SK-N-MC (cell line): ENCODE data around the gene TP53RK.
A peak's percentile ranks its signal among the peaks of the same experiment; 100 is the strongest.

ENCODE experiments used
- DNase-seq: peaks from one replicate; pipeline ENCODE4 v3.0.0-alpha.2; 2011; ENCODE audit warnings: low read depth, low spot score
- H3K27ac ChIP-seq: fragments of 200-600 bp; sonication (generic); 2 replicates; pipeline ENCODE4 v1.5.1; 2016; ENCODE audit warnings: mixed run types
- H3K36me3 ChIP-seq: fragments of 200-600 bp; sonication (generic); 2 replicates; pipeline ENCODE4 v1.6.1; 2017; ENCODE audit warnings: antibody characterized with exemption, low read length, mixed read lengths; ENCODE audit not compliant: insufficient read depth
- H3K4me3 ChIP-seq: fragments of 200-600 bp; sonication (generic); 2 replicates; pipeline ENCODE4 v1.5.1; 2016
- H3K9ac ChIP-seq: fragments of 200-600 bp; sonication (generic); 2 replicates; pipeline ENCODE4 v1.8.0; 2017; ENCODE audit warnings: mixed run types, mixed read lengths; ENCODE audit not compliant: insufficient read length
- H3K9me3 ChIP-seq: fragments of 200-600 bp; sonication (generic); 2 replicates; pipeline ENCODE4 v1.6.1; 2017; ENCODE audit warnings: low read depth, mild to moderate bottlenecking, antibody characterized with exemption, low read length, moderate library complexity, mixed read lengths
- EZH2 ChIP-seq: fragments of 200-600 bp; sonication (generic); IDR thresholded peaks from one replicate; pipeline ENCODE4 v1.6.1; 2017; ENCODE audit warnings: antibody characterized with exemption
- FOXP2 ChIP-seq: optimal IDR thresholded peaks from 2 replicates; pipeline ENCODE3; 2011; ENCODE audit warnings: mild to moderate bottlenecking, moderate library complexity; ENCODE audit not compliant: insufficient read depth; ENCODE audit errors: extremely low read length, control extremely low read depth
- POLR2AphosphoS5 ChIP-seq: IDR thresholded peaks from 2 replicates; pipeline ENCODE4 v1.6.1; 2012; ENCODE audit warnings: mild to moderate bottlenecking, low read depth, low read length, borderline replicate concordance

Gene TP53RK

DNA sequence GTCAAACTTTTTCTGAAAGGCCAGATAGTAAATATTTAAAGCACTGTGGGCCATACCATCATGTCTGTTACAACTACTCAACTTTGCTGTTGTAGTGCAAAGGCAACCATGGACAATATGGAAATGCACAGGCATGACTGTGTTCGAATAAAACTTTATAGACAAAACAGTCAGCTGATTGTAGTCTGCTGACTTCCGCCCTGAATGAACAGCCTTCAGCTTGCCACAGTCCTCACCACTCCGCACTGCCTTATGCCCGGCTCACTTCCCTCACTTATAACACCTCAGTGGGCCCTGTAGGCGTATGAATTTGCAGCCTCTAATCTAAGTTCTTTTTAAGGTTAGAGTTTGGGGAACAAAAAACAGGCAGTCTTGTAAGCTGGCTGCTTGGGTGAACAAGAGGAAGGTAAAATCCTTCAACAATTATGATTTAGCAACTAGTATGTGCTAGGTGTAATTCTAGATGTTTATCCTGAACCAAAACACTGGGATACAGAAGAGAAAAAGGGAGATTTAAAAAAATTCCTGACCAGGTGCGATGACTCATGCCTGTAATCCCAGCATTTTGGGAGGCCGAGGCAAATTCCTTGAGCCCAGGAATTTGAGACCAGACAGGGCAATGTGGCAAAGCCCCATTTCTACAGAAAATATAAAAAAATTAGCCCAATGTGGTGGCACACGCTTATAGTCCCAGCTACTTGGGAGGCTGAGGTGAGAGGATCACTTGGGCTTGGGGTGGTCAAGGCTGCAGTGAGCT lies 13.4 kb upstream of the TP53RK start:
- DNase-seq = no peak
- Histone ChIP-seq H3K9me3 (0 out of 2 replicates have a peak, but pooled peaks cover 3% of the 10 kb centered on the region), H3K4me3 (no peak overlapping the region), H3K27ac (no peak overlapping the region), H3K36me3 (no peaks in the 10 kb centered on the region), H3K9ac (no peak overlapping the region)
- no peak for TF ChIP-seq POLR2AphosphoS5
- TF ChIP-seq EZH2 = no peak

DNA sequence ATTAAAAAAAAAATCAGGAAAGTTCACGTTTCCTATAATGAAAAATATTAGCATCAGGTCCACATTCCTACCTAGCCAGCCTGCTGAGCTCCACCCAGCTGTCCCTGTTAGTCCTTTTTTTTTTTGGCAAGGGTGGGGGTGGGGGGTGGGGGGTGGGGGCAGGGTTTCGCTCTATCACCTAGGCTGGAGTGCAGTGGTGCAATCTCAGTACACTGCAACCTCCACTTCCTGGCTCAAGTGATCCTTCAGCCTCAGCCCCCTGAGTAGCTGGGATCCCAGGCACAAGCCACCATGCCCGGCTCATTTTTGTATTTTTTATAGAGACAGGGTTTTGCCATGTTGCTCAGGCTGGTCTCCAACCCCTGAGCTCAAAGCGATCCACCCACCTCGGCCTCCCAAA lies 12.7 kb upstream of the TP53RK start:
- no peaks in the 10 kb centered on the region for H3K36me3 ChIP-seq
- H3K4me3 ChIP-seq = no peak overlapping the region
- H3K9me3 ChIP-seq = 0 out of 2 replicates have a peak, but pooled peaks cover 3% of the 10 kb centered on the region
- TF ChIP-seq FOXP2 (no peak), POLR2AphosphoS5 (no peak), EZH2 (no peak)
- H3K27ac ChIP-seq = no peak overlapping the region
- no peak overlapping the region for H3K9ac ChIP-seq
- no peak for DNase-seq

DNA sequence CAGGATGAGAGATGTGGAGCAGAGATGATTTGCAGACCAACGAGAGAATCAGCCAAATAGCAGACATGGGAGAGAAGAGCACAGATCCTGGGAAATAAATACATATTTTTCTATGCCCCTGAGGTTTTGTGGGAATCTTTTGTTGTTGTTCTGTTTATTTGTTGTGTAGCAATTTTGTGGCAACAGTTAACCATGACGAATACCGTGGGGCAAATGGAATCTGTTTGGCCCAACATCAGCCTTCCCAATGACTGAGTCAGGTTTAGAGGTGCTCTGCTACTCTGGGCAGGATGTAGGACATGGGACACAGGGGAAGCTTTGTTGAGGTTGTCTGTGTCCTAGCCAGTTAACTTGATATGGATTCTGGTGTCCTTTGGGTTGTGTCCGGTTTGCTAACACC lies 12.3 kb upstream of the TP53RK start:
- H3K4me3 ChIP-seq = no peak overlapping the region
- 0 out of 2 replicates have a peak, but pooled peaks cover 3% of the 10 kb centered on the region for H3K9me3 ChIP-seq

DNA sequence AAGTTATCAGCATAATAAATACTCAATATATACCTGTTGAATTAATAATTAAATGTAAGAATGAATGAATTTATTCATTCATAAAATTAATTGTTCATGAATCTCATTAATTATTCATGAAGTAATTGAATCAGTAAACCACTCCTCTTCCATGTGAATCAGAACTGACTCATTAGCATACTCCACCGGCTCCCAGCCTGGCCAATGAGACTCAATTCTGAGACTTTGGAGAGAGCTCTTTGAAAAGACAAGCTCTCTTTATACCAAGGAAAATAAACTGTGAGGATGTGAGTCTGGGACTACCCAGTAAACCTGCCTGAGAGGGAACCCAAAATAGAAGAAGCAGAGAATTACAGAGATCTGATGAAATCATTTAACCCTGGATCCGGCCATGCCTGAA lies 11.8 kb upstream of the TP53RK start:
- no peak for DNase-seq
- H3K9ac ChIP-seq = no peak overlapping the region

More for the DNA sequence above, 12.3 kb upstream of the TP53RK start:
- H3K9ac ChIP-seq = no peak overlapping the region
- no peaks in the 10 kb centered on the region for H3K36me3 ChIP-seq
- DNase-seq = no peak
- H3K27ac ChIP-seq = no peak overlapping the region
- TF ChIP-seq EZH2 = no peak
- TF ChIP-seq FOXP2 = no peak
- no peak for TF ChIP-seq POLR2AphosphoS5

DNA sequence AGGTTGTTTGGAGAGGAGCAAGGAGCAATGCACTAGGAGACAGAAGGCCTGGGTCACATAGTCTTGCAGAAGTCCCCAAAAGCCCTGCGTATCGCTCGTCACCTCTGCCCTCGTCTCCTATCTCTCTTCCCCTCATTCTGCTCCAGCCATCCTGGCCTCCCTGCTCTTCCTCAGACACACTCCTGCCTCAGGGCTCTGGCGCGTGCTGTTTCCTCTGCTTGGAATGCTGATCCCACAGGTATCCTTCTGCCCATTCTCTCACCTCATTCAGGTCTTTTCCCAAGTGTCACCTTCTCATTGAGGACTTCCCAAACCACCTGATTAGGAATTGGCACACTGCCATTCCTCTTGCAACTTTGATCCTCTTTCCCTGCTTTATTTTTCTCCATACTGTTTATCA lies 11.2 kb upstream of the TP53RK start:
- DNase-seq = no peak
- H3K9me3 ChIP-seq = no peaks in the 10 kb centered on the region
- no peak overlapping the region for H3K9ac ChIP-seq

More for the DNA sequence above, 11.8 kb upstream of the TP53RK start:
- no peak overlapping the region for H3K27ac ChIP-seq
- no peak overlapping the region for H3K4me3 ChIP-seq
- no peaks in the 10 kb centered on the region for H3K9me3 ChIP-seq
- H3K36me3 ChIP-seq = no peaks in the 10 kb centered on the region
- no peak for TF ChIP-seq POLR2AphosphoS5
- TF ChIP-seq FOXP2 = no peak
- no peak for TF ChIP-seq EZH2

DNA sequence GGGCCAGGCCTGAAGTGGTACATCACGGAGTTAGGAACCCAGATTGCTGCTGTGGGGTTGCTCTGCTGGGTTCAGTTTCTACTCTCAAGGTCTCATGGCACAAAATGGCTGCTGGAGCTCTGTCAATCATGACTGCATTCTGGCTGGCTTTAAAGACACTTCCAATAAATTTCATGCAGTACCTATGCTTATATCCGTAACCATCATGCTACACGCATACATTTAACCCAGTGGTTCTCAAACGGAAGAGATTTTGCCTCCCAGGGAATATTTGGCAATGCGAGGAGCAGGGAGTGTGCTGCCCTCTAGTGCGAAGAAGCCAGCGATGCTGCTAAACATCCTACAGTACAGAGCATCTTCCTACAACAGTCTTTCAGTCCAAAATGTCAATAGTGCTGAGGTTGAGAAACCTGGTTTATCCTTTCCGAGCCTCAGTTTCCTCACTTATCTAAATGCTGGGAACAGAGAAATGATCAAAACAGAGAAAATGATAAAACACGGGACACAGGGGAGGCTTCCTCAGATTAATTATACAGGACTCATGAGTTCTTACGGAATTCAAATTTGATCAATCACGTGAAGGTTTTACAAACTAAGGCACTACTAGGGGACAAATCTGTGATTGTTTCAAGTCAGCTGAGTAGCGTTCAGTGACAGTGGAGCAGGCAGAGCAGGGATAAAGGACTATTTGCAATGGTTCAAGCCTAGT lies 10.6 kb upstream of the TP53RK start:
- no peak overlapping the region for H3K27ac ChIP-seq
- no peak overlapping the region for H3K9ac ChIP-seq
- no peaks in the 10 kb centered on the region for H3K9me3 ChIP-seq
- H3K36me3 ChIP-seq = no peaks in the 10 kb centered on the region
- no peak overlapping the region for H3K4me3 ChIP-seq
- TF ChIP-seq EZH2 = no peak
- no peak for TF ChIP-seq POLR2AphosphoS5
- no peak for TF ChIP-seq FOXP2
- DNase-seq = no peak

More for the DNA sequence above, 11.2 kb upstream of the TP53RK start:
- H3K36me3 ChIP-seq = no peaks in the 10 kb centered on the region
- no peak overlapping the region for H3K4me3 ChIP-seq
- H3K27ac ChIP-seq = no peak overlapping the region
- TF ChIP-seq EZH2 = no peak
- no peak for TF ChIP-seq POLR2AphosphoS5

DNA sequence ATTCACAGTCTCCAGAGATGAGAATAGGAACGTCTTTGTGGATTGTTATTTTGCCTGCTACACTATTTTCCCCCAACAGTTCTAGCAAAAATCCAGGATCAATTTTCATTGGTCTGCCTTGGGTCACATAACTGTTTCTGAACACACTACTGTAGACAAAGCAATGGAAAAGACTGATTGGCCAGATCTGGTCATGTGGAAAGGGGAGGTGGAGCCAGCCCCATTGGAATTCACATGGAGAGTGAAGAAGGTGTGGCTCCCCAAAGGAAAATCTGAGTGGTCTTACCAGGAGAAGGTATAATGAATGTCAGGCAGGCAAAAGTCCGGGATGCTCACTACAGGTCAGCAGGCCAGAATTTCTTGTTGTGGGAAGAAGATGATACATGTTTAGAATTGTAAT lies 9.5 kb upstream of the TP53RK start:
- H3K4me3 ChIP-seq = no peak overlapping the region
- H3K36me3 ChIP-seq = no peaks in the 10 kb centered on the region
- no peak for DNase-seq
- TF ChIP-seq POLR2AphosphoS5 (no peak), FOXP2 (no peak), EZH2 (no peak)
- no peak overlapping the region for H3K27ac ChIP-seq
- H3K9ac ChIP-seq = no peak overlapping the region
- H3K9me3 ChIP-seq = no peaks in the 10 kb centered on the region

DNA sequence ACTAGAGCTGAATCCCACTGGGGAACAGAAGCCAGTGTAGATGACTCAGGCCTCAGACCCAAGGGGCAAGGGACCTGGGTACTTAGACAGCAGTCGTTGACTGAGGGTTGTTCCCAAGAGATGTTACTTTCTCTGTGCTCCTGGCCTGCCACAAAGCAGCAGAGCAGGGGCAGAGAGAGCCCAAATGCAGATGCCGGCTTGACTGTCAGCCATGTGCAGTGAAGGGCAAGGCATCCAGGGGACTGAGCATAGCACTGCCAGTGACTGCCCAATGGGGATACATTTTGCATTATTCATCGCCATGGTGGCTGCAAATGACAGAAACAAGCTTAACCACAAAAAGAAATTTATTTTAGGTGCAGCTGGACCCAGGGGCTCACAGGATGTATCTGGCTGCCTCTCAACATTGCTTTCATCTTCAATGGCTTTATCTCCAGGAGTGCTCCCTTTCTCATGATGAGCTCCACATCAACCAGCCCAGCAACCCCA lies 7.6 kb upstream of the TP53RK start:
- TF ChIP-seq EZH2 (no peak), POLR2AphosphoS5 (no peak), FOXP2 (no peak)
- H3K9ac ChIP-seq = no peak overlapping the region
- no peak for DNase-seq

DNA sequence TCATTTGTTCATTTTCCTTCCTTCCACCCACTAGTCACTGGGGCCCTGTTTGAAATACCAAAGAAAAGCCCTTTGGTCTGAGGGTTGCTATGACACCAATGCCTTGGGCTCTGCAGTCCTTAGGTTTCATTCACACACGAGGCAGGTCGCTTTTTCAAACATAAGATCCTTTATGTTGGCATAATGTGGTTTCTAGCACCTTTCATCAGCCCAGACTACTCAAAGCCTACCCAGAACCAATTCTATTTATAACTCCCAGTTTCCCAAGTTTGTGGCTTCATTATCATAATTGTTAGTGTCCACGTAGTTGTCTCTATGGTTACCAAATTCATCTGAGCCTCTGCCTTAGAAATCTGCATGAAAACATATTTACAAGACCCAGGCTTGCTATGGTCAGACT lies 6.6 kb upstream of the TP53RK start:
- no peaks in the 10 kb centered on the region for H3K36me3 ChIP-seq
- H3K9ac ChIP-seq = peak overlapping the region; percentile 1
- DNase-seq = peak; percentile 44
- H3K4me3 ChIP-seq = peak overlapping the region; percentile 23
- H3K27ac ChIP-seq = peak overlapping the region; percentile 71
- H3K9me3 ChIP-seq = no peaks in the 10 kb centered on the region
- no peak for TF ChIP-seq FOXP2
- TF ChIP-seq POLR2AphosphoS5 = no peak
- no peak for TF ChIP-seq EZH2

More for the DNA sequence above, 7.6 kb upstream of the TP53RK start:
- Histone ChIP-seq H3K36me3 (no peaks in the 10 kb centered on the region), H3K27ac (no peak overlapping the region), H3K4me3 (no peak overlapping the region), H3K9me3 (no peaks in the 10 kb centered on the region)
